ENCODE results near the gene RGSL1.

DNA sequence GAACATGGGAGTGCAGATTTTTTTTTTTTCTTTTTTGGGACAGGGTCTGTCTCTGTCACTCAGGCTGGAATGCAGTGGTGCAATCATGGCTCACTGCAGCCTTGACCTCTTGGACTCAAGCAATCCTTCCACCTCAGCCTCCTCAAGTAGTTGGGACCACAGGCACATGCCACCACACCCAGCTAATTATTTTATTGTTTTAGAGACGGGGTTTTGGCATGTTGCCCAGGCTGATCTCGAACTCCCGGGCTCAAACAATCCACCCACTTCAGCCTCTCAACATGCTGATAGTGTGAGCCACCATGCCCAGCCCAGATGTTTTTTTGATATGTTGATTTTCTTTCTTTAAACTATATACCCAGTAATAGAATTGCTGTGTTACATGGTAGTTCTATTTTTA is 57.7 kb downstream of the RGSL1 start:
- TF ChIP-seq, protein P1, sequence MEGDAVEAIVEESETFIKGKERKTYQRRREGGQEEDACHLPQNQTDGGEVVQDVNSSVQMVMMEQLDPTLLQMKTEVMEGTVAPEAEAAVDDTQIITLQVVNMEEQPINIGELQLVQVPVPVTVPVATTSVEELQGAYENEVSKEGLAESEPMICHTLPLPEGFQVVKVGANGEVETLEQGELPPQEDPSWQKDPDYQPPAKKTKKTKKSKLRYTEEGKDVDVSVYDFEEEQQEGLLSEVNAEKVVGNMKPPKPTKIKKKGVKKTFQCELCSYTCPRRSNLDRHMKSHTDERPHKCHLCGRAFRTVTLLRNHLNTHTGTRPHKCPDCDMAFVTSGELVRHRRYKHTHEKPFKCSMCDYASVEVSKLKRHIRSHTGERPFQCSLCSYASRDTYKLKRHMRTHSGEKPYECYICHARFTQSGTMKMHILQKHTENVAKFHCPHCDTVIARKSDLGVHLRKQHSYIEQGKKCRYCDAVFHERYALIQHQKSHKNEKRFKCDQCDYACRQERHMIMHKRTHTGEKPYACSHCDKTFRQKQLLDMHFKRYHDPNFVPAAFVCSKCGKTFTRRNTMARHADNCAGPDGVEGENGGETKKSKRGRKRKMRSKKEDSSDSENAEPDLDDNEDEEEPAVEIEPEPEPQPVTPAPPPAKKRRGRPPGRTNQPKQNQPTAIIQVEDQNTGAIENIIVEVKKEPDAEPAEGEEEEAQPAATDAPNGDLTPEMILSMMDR (conservative IDR thresholded peaks at IDR 0.05; ENCODE audit: low read depth, low read length) = no peak
- TF ChIP-seq EZH2phosphoT487 (IDR thresholded peaks at IDR 0.05; ENCODE audit: borderline replicate concordance, low read length) = no peak
- TF ChIP-seq EZH2 (IDR thresholded peaks at IDR 0.05; ENCODE audit: low read length, unreplicated experiment) = no peak
